GM18526 (cell line): ENCODE measurements around the gene TBC1D2B.

Experiments used
- POLR2A ChIP-seq: IDR thresholded peaks from 3 replicates; pipeline ENCODE4 v1.6.1; 2011; ENCODE audit not compliant: insufficient read length; ENCODE audit errors: extremely low read depth

TBC1D2B gene

DNA sequence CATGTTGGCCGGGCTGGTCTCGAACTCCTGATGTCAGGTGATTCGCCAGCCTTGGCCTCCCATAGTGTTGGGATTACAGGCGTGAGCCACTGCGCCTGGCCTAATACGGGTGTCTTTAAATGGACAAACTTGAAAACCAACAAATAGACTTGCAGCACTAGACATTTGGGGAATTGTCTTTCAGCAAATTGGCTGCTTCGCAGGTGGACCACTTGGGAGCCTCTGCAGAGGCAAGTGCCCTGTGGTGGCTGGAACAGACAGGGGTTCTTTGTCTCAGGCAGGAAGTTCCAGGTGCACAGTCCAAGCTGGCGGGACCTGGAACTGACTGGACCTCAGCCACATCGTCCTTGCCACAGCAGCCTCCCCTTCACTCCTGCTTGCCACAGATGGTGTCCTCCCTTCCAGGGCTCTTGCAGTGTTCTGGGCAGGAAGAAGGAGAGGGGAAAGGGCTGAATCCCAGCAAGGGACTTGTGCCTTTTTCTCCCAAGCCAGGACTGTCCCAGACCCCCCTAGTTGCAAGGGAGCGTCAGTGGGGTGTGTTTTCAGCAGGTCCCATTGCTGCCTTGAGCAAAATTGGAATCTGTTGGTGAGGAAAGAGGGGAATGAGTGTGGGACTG is 94.3 kb downstream of the TBC1D2B start:
- TF ChIP-seq POLR2A, result no peak

DNA sequence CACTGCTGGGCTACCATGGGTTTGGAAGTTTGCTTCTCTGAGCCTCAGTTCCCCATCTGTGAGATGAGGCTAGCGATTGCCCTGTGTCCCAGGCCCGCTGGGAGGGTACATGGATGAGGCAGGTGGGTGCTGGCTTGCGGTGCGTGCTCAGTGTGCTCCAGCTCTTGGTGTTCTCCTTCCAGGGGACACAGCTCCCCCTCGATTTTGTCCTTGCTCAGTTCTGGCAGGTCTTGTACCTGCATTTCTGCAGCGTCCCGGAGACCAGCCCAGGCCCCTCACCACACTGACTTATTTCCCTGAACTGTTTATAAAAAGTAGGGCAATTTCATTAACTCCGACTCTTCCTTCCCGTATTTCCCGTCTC is 95.4 kb downstream of the TBC1D2B start:
- no peak for TF ChIP-seq POLR2A

DNA sequence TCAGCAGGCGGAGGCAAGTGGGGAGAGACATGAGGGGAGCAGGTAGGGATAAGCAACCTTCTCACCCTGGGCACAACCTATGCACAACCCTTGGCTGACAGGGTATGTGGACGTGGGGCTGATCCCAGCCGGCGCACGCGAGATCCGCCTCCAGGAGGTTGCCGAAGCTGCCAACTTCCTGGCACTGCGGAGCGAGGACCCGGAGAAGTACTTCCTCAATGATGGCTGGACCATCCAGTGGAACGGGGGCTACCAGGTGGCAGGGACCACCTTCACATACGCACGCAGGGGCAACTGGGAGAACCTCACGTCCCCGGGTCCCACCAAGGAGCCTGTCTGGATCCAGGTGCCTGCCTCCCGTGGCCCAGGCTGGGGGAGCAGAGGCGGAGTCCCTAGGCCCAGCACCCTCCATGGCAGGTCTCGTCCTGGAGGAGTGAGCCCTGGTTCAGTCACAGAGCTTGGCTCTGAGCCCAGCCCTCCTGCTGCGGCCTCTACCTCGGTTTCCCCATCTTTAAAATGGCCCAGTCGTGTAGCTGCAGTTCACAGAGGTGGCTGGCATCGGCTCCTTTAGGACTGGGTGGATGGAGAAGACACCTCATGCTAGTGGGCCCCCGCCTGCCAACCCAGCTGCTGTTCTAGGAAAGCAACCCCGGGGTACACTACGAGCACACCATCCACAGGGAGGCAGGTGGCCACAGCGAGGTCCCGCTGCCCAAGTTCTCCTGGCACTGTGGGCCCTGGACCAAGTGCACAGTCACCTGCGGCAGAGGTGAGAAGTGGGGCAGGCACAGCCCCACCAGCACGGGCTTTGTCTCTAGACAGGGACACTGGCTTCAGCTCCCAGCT is 96.0 kb downstream of the TBC1D2B start:
- no peak for TF ChIP-seq POLR2A

DNA sequence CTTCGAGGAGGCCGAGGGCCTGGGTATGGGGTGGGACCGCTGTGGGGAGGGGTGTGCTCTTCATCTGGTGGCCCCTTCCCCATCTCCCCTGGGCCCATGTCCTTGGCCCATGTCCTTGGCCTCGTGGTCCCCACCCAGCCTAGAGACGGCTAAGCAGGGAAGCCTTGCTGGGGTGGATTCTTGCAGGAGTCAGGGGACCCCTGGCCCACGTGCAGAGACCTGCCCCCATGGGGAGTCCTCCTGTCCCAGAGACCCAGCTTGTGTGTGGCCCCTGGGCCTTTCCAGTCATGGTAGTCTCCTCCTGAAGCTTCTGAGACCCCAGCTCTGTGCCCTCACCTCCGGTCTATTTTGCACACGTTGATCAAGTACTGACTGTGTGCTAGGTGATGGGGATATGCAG is 97.4 kb downstream of the TBC1D2B start:
- no peak for TF ChIP-seq POLR2A

DNA sequence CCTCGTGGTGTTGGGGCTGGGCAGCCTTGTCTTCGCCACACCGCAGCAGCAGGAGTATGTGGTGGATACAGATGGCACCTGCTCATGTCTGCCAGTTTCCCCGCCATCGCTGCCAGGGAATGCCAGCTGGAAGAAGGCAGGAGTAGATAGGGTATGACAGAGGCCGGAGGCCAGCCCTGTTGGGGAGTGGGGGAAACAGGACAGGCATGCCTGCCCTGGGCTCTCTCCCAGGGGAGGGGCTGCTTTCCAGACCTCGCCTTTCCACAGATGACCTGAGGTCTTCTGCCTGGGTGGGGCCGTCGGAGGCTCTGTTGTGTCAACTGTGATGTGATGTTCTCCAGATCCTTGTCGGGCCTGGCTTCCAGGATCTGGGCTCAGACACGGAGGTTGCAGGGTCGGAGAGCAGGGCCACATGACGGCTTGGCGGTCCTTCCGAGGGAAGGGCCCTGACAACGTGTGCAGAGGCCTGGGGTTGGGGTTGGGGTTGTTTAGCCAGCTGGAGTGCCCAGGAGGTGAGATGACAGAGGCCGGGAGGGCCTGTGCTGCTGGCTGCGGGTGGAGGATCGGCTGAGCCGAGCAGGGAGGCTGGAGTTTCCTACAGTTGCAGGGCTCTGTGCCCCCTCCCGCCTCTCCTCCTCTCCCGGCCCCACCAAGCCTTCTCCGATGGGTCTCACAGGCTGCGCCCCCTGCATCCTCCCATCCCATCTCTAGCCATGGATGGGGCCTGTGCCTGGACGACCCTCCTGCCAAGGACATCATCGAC is 102.0 kb downstream of the TBC1D2B start:
- no peak for TF ChIP-seq POLR2A

DNA sequence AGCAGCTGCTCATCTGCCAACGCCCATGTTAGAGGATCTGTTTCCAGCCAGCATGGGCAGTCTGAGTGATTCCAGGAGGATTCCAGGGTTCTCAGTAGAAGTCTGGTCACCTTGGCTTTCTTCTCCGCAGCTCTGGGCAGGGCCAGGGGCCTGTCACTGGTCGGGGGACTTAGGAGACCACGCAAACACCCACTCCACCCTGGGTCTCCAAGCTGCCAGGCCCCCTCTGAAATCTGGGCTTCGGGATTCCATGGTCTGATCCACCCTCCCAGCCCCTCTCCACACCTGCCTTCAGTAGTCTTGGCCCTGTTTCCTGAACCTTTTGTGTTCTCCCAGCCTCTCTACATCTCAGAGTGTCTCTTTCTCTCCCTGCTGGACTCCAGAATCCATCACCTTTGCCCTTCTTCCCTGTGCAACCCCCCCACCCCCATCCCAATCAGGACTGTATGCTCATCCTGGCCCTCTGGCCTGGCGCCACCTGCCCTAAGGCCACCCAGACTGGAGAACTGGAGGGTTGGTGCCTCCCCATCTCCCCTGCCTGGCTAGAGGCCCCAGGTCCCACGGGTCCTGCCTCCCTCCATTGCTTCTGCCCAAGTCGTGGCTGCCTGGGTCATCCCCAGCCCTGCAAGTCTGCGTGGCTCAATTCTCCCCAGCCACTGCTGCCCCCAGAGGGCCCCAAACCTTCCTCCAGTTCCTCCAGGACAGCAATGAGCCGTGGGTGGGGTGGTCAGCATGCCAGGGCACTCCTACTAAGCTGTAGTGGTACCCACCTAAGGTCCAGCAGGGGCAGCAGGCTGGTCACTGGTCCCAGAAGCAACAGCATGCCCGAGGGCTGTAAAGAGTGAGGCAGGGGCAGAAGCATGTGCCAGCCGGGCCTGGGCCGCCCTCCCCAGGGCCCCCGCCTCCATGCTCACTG is 102.8 kb downstream of the TBC1D2B start:
- no peak for TF ChIP-seq POLR2A

DNA sequence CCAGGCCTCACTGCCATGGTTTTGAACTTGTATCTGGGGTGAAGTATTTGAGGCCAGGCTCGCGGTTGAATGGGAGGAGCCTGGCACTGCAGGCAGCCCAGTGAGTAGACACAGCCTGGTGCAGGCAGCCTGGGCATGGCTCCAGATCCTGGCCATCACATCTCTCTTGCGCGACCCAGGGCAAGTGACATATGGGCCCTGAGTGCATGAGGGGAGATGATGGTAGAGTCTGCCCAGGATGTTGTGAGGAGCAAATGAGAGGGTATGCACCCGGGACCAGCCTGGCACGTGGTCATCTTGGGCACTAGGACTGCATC is 103.5 kb downstream of the TBC1D2B start:
- no peak for TF ChIP-seq POLR2A

DNA sequence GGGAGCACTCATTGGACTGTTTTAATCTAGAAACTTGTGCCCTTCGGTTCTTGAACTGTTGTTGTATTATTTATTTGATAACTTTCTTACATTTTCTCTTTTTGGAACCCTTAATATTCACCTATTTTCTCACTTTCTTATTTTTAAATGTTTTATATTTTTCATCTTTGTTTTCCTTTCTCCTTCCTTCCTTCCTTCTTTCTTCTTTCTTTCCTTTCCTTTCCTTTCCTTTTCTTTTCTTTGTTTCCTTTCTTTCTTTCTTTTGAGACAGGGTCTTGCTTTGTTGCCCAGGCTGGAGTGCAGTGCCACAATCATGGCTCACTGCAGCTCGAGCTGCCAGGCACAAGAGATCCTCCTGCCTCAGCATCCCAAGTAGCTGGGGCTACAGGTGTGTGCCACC is 108.5 kb downstream of the TBC1D2B start:
- no peak for TF ChIP-seq POLR2A

DNA sequence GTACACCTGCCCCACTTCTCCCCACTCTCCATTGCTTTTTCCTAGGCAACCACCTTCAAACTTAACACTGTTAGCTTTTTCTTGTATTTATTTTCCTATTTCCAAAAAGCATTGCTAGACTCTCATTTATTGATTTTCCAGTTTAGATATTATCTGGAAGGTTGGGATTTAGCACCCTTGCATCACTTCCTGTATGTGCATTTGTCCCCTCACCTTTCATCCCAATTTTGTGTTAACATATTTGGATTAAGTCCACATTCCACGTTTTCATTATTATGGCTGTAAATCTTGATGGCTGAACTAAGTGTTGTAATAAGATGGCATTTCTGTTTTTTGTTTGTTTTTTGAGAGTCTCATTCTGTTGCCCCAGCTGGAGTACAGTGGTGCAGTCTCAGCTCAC is 109.7 kb downstream of the TBC1D2B start:
- TF ChIP-seq POLR2A, result no peak

DNA sequence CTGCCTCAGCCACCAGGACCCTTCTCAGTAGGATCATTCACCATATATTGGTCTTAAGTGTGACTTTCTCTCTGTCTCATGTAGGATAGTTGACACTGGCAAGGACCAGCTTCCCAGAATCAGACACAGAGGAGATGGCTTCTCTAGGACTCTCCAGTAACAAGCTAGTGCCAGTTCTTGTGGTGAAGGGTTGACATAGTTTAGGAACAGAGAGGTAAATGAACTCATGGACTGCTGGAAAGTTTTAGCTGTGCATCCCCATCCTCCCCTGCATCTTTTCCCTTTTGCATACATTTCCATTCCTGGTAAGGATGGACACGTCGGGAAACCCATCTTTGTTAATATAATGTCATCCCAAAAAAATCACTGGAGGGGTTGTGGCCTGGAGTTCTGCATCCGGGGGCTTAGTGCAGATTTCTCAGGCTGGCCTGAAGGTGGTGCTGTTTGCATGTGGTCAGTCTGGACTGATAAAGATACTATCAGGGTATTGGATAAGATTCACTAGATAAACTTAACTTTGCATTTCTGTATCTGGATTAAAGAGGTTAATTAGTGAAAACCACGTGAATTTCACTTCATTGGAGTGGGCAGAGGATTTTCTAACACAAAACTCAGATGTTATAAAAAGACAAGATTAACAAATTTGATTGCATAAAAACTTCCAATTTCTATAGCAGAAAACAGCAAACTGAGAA is 110.8 kb downstream of the TBC1D2B start:
- no peak for TF ChIP-seq POLR2A

DNA sequence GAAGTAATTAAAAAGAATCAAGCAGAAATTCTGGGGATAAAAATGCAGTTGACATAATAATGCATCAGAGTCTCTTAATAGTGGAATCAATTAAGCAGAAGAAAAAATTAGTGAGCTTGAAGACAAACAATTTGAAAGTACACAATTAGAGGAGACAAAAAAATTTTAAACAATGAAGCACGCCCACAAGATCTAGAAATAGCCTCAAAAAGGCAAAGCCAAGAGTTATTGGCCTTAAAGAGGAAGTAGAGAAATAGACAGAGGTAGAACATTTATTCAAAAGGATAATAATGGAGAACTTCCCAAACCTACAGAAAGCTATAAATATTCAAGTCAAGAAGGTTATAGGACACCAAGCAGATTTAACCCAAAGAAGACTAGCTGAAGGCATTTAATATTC is 113.3 kb downstream of the TBC1D2B start:
- no peak for TF ChIP-seq POLR2A

DNA sequence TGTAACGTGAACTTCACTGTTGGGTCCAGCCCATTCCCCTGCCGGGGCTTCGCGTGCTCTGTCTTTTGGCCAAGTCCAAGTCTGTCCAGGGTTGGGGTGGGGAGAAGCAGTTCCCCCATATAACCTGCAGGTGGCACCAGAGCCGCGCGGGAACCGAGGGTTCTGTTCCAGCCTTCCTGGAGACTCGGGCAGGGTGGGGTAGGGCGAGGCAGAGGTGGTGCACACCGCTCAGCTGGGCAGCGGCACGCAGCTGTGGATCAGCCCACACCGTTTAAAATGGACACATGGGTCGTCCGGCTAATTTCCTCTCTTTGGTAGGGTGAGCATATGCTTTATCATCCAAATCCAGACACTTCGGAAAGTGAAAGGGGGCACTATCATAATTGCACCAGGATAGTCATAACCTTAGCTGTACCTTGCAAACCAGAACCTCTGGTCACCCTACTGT is 118.1 kb downstream of the TBC1D2B start:
- TF ChIP-seq POLR2A, result no peak

DNA sequence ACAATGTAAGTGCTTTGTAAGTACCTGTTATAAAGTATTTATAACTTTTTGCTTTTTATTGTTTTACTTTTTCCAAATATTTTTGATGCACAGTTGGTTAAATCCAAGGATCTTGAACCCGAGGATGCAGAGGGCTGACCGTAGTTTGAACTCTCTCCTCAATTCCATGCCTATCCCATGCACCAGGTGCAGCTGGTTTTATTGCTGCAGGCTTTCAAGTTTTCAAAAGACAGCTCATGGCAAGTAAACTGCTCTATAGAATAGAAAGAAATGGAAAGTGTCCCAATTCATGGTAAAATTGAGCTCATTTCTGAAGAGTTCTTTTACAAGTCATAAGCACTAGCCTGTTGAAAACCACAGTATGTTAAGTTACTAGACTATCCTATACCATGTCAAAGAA is 131.9 kb downstream of the TBC1D2B start:
- no peak for TF ChIP-seq POLR2A
